Activated naive CD4-positive, alpha-beta T cell treated with anti-CD3 and anti-CD28 coated beads, Interleukin-2, amount 10 ng/mL, durations not matched to agents 7 days and 5 days (primary cell): ENCODE results near the gene SRCAP.
"Not testable (repeated sequence)": the region's sequence is repeated elsewhere in the genome, so short reads cannot be mapped to it uniquely, and the experiment has no call there.

ENCODE experiments used
- CTCF ChIA-PET: fragments of 350-600 bp; sonication (Branson Sonifier 250); formaldehyde crosslinking; loops from one replicate; lab custom pipeline; 2021; ENCODE audit warnings: antibody characterized with exemption; lab: Charles Lee
- DNase-seq: peaks from one replicate; pipeline ENCODE4 v3.0.0-alpha.2; 2020
- H3K27ac Mint-ChIP-seq: one replicate; pipeline ENCODE4 v1.8.0; 2021; ENCODE audit warnings: mild to moderate bottlenecking, moderate library complexity, mixed read lengths
- H3K27me3 Mint-ChIP-seq: one replicate; pipeline ENCODE4 v1.8.0; 2021; ENCODE audit warnings: mild to moderate bottlenecking, mixed read lengths
- H3K36me3 Mint-ChIP-seq: one replicate; pipeline ENCODE4 v1.8.0; 2021; ENCODE audit warnings: mixed read lengths
- H3K4me1 Mint-ChIP-seq: one replicate; pipeline ENCODE4 v1.8.0; 2021; ENCODE audit warnings: mixed read lengths
- H3K4me3 Mint-ChIP-seq: one replicate; pipeline ENCODE4 v1.8.0; 2021; ENCODE audit warnings: mild to moderate bottlenecking, moderate library complexity, mixed read lengths
- H3K9me3 Mint-ChIP-seq: one replicate; pipeline ENCODE4 v1.8.0; 2021; ENCODE audit warnings: mixed read lengths

The SRCAP gene

GRCh38 chr16:30669026-30669902, 29.7 kb upstream of the SRCAP start:
- Mint-ChIP-seq H3K27me3 (peaks cover 3% of the 10 kb centered on the region), H3K9me3 (no peaks in the 10 kb centered on the region), H3K4me3 (no peak overlapping the region), H3K27ac (no peak overlapping the region), H3K4me1 (peaks cover 5% of the 10 kb centered on the region), H3K36me3 (peaks cover 30% of the 10 kb centered on the region)
- DNase-seq = no peak
- CTCF ChIA-PET = no interaction called here

GRCh38 chr16:30669903-30670824, 28.8 kb upstream of the SRCAP start:
- H3K36me3 Mint-ChIP-seq = peaks cover 28% of the 10 kb centered on the region
- H3K4me1 Mint-ChIP-seq = peaks cover 5% of the 10 kb centered on the region
- H3K9me3 Mint-ChIP-seq = no peaks in the 10 kb centered on the region
- peaks cover 4% of the 10 kb centered on the region for H3K27me3 Mint-ChIP-seq
- no peak overlapping the region for H3K27ac Mint-ChIP-seq
- CTCF ChIA-PET = no interaction called here
- no peak for DNase-seq
- no peak overlapping the region for H3K4me3 Mint-ChIP-seq

- no peak for DNase-seq
- Mint-ChIP-seq H3K4me3 (no peak overlapping the region), H3K4me1 (no peaks in the 10 kb centered on the region), H3K27me3 (peaks cover 11% of the 10 kb centered on the region), H3K36me3 (peaks cover 5% of the 10 kb centered on the region), H3K9me3 (no peaks in the 10 kb centered on the region), H3K27ac (no peak overlapping the region)
- CTCF ChIA-PET = no interaction called here
Observed at GRCh38 chr16:30675143-30675542, 23.8 kb upstream of the SRCAP start.

- H3K9me3 Mint-ChIP-seq = no peaks in the 10 kb centered on the region
- H3K4me3 Mint-ChIP-seq = no peak overlapping the region
- no peaks in the 10 kb centered on the region for H3K4me1 Mint-ChIP-seq
- no peak for DNase-seq
- H3K27ac Mint-ChIP-seq = no peak overlapping the region
- H3K36me3 Mint-ChIP-seq = no peaks in the 10 kb centered on the region
- H3K27me3 Mint-ChIP-seq = peaks cover 18% of the 10 kb centered on the region
- CTCF ChIA-PET = interaction anchor here (1.1 kb wide), 1 partner anchor 19 kb away, joined by 3 read pairs; no protein-coding TSS in a partner anchor
Observed at GRCh38 chr16:30677931-30678585, 20.9 kb upstream of the SRCAP start.

- CTCF ChIA-PET = interaction anchor here (1.1 kb wide), 1 partner anchor 20 kb away, joined by 3 read pairs; no protein-coding TSS in a partner anchor
- H3K27ac Mint-ChIP-seq = no peak overlapping the region
- no peak overlapping the region for H3K4me3 Mint-ChIP-seq
- no peaks in the 10 kb centered on the region for H3K36me3 Mint-ChIP-seq
- H3K4me1 Mint-ChIP-seq = no peaks in the 10 kb centered on the region
- peaks cover 18% of the 10 kb centered on the region for H3K27me3 Mint-ChIP-seq
- DNase-seq = no peak
- H3K9me3 Mint-ChIP-seq = no peaks in the 10 kb centered on the region
Observed at GRCh38 chr16:30678586-30678970, 20.4 kb upstream of the SRCAP start.

GRCh38 chr16:30680326-30680725, 18.6 kb upstream of the SRCAP start:
- Mint-ChIP-seq H3K27ac (no peak overlapping the region), H3K4me1 (no peaks in the 10 kb centered on the region), H3K9me3 (no peaks in the 10 kb centered on the region), H3K4me3 (no peak overlapping the region), H3K27me3 (peaks cover 14% of the 10 kb centered on the region), H3K36me3 (no peaks in the 10 kb centered on the region)
- no peak for DNase-seq
- CTCF ChIA-PET = no interaction called here

- peaks cover 8% of the 10 kb centered on the region for H3K4me1 Mint-ChIP-seq
- no peaks in the 10 kb centered on the region for H3K36me3 Mint-ChIP-seq
- H3K9me3 Mint-ChIP-seq = no peaks in the 10 kb centered on the region
- H3K27me3 Mint-ChIP-seq = peaks cover 7% of the 10 kb centered on the region
- H3K4me3 Mint-ChIP-seq = no peak overlapping the region
- no peak for DNase-seq
- H3K27ac Mint-ChIP-seq = no peak overlapping the region
- CTCF ChIA-PET = interaction anchor here (1.0 kb wide), 1 partner anchor 58 kb away, joined by 4 read pairs; no protein-coding TSS in a partner anchor
Observed at GRCh38 chr16:30688701-30689100, 10.3 kb upstream of the SRCAP start.

GRCh38 chr16:30691907-30692306, 7.1 kb upstream of the SRCAP start:
- no peak overlapping the region for H3K27ac Mint-ChIP-seq
- H3K4me3 Mint-ChIP-seq = no peak overlapping the region
- DNase-seq = no peak
- H3K4me1 Mint-ChIP-seq = peaks cover 19% of the 10 kb centered on the region
- H3K36me3 Mint-ChIP-seq = no peaks in the 10 kb centered on the region
- H3K9me3 Mint-ChIP-seq = no peaks in the 10 kb centered on the region
- H3K27me3 Mint-ChIP-seq = peaks cover 7% of the 10 kb centered on the region
- CTCF ChIA-PET = interaction anchor here (3.4 to 3.7 kb wide), 2 partner anchors 32 to 41 kb away, joined by 22 to 56 read pairs; partner anchors contain the start of genes FBRS and PRR14

GRCh38 chr16:30692396-30693064, 6.4 kb upstream of the SRCAP start:
- Mint-ChIP-seq H3K4me3 (no peak overlapping the region), H3K4me1 (peaks cover 25% of the 10 kb centered on the region), H3K27me3 (peaks cover 5% of the 10 kb centered on the region), H3K9me3 (no peaks in the 10 kb centered on the region), H3K27ac (no peak overlapping the region), H3K36me3 (no peaks in the 10 kb centered on the region)
- DNase-seq = no peak
- CTCF ChIA-PET = interaction anchor here (1.3 to 3.7 kb wide), 4 partner anchors 8 to 41 kb away, joined by 3 to 56 read pairs (median 12); partner anchors contain the start of genes FBRS and PRR14

- Mint-ChIP-seq H3K27ac (peak overlapping the region; percentile 4), H3K4me3 (no peak overlapping the region), H3K9me3 (no peaks in the 10 kb centered on the region), H3K36me3 (peaks cover 12% of the 10 kb centered on the region), H3K4me1 (peaks cover 41% of the 10 kb centered on the region), H3K27me3 (peaks cover 4% of the 10 kb centered on the region)
- CTCF ChIA-PET = interaction anchor here (1.2 to 3.7 kb wide), 6 partner anchors 17 to 97 kb away, joined by 3 to 56 read pairs (median 8); partner anchors contain the start of genes FBRS and PRR14
- DNase-seq = no peak
Observed at GRCh38 chr16:30694926-30695693, 3.9 kb upstream of the SRCAP start.

- H3K4me1 Mint-ChIP-seq = peaks cover 46% of the 10 kb centered on the region
- not testable (repeated sequence) for H3K27me3 Mint-ChIP-seq, H3K9me3 Mint-ChIP-seq, DNase-seq, H3K27ac Mint-ChIP-seq, H3K4me3 Mint-ChIP-seq
- H3K36me3 Mint-ChIP-seq = peaks cover 20% of the 10 kb centered on the region
- CTCF ChIA-PET = interaction anchor here (0.9 to 2.3 kb wide), 6 partner anchors 36 to 88 kb away, joined by 3 to 10 read pairs (median 4); partner anchors contain the start of gene FBRS
Observed at GRCh38 chr16:30696646-30697045, 2.3 kb upstream of the SRCAP start.

- CTCF ChIA-PET = interaction anchor here (0.8 to 2.3 kb wide), 8 partner anchors 14 to 99 kb away, joined by 3 to 10 read pairs (median 4); partner anchors contain the start of gene FBRS
- Mint-ChIP-seq H3K4me1 (peaks cover 45% of the 10 kb centered on the region), H3K27ac (peak overlapping the region; percentile 99), H3K4me3 (peak overlapping the region; percentile 100), H3K36me3 (peaks cover 20% of the 10 kb centered on the region), H3K9me3 (no peaks in the 10 kb centered on the region), H3K27me3 (peaks cover 4% of the 10 kb centered on the region)
- no peak for DNase-seq
Observed at GRCh38 chr16:30697264-30698138, 1.5 kb upstream of the SRCAP start.
